Peyer's patch (tissue), 4 donors: Measurements from ENCODE around the gene MTMR12.

Experiments used
- POLR2A ChIP-seq, 2 donors: fragments of 450-650 bp; IDR thresholded peaks; one replicate each; pipeline ENCODE4 v1.5.1; 2017; ENCODE audit warnings: antibody characterized with exemption in 2 of 2, mild to moderate bottlenecking in 2 of 2, moderate library complexity in 2 of 2
- TF ChIP-seq, protein P1 (sequence below), 6 experiments: fragments of 450-650 bp in 4 of 6; fragments of 200-600 bp in 2 of 6; sonication (generic) in 1 of 6; IDR thresholded peaks; one replicate each; pipeline ENCODE4 v1.5.1; 2017 to 2019; ENCODE audit warnings: antibody characterized with exemption in 6 of 6, mild to moderate bottlenecking in 3 of 6, moderate library complexity in 1 of 6

GRCh38 chr5:32255540-32255900 is 57.2 kb downstream of the MTMR12 start:
- TF ChIP-seq, protein P1, sequence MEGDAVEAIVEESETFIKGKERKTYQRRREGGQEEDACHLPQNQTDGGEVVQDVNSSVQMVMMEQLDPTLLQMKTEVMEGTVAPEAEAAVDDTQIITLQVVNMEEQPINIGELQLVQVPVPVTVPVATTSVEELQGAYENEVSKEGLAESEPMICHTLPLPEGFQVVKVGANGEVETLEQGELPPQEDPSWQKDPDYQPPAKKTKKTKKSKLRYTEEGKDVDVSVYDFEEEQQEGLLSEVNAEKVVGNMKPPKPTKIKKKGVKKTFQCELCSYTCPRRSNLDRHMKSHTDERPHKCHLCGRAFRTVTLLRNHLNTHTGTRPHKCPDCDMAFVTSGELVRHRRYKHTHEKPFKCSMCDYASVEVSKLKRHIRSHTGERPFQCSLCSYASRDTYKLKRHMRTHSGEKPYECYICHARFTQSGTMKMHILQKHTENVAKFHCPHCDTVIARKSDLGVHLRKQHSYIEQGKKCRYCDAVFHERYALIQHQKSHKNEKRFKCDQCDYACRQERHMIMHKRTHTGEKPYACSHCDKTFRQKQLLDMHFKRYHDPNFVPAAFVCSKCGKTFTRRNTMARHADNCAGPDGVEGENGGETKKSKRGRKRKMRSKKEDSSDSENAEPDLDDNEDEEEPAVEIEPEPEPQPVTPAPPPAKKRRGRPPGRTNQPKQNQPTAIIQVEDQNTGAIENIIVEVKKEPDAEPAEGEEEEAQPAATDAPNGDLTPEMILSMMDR (IDR thresholded peaks at IDR 0.05), result no peak
- TF ChIP-seq POLR2A (IDR thresholded peaks at IDR 0.05), result no peak
